ENCODE results near the gene SMAD1.

DNA sequence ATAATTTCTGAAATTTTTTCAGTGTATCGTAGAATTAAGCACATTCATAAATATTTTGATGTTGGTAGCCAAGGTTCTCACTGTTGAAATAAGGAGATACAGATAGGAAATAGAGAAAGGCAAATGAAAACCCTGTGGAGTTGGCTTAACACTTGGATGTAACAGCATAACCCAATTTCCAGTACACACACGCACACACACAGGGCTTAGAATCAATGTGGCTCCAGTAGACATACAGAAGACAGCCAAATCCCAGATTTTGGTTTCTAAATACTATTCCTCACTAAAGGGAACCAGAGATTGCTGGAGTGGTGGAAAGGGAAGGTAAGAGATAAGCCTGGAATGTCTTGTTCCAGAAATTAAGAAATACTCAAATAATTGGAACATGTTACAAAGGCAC is 54.4 kb downstream of the SMAD1 start:
- TF ChIP-seq, protein P1, sequence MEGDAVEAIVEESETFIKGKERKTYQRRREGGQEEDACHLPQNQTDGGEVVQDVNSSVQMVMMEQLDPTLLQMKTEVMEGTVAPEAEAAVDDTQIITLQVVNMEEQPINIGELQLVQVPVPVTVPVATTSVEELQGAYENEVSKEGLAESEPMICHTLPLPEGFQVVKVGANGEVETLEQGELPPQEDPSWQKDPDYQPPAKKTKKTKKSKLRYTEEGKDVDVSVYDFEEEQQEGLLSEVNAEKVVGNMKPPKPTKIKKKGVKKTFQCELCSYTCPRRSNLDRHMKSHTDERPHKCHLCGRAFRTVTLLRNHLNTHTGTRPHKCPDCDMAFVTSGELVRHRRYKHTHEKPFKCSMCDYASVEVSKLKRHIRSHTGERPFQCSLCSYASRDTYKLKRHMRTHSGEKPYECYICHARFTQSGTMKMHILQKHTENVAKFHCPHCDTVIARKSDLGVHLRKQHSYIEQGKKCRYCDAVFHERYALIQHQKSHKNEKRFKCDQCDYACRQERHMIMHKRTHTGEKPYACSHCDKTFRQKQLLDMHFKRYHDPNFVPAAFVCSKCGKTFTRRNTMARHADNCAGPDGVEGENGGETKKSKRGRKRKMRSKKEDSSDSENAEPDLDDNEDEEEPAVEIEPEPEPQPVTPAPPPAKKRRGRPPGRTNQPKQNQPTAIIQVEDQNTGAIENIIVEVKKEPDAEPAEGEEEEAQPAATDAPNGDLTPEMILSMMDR (conservative IDR thresholded peaks at IDR 0.05 in 1 of 2, IDR thresholded peaks at IDR 0.05 in 1 of 2; ENCODE audit: low read depth in 1 of 2, low read length in 2 of 2): no peak
- TF ChIP-seq EZH2 (IDR thresholded peaks at IDR 0.05; ENCODE audit: low read length, missing control alignments): no peak
